Ovary (tissue), 3 donors: ENCODE results near the gene PLEKHA7.

ENCODE experiments used
- CTCF ChIP-seq, 3 donors: fragments of 450-650 bp in 2 of 3; fragments of 200-600 bp in 1 of 3; IDR thresholded peaks; one replicate each; pipeline versions ENCODE4 v1.5.1 to v1.8.0; 2016 to 2022; ENCODE audit warnings: antibody characterized with exemption in 3 of 3, mild to moderate bottlenecking in 1 of 3
- EP300 ChIP-seq: sonication (generic); formaldehyde crosslinking; IDR thresholded peaks from one replicate; pipeline ENCODE4 v1.6.1; 2017; ENCODE audit warnings: antibody characterized with exemption
- donor health status: DM: no; HTN: no; CAD: no.

- TF ChIP-seq CTCF (IDR thresholded peaks at IDR 0.05) (no peak), EP300 (no peak)
Observed at GRCh38 chr11:16833026-16833425, 181.2 kb downstream of the PLEKHA7 start.
